Measurements from ENCODE around the gene ZNF578. TPM values are rescaled to one million over a fixed set of nuclear protein-coding genes. Genes with fewer than 3 reads are reported as not detected.
"Not testable (repeated sequence)": the region's sequence is repeated elsewhere in the genome, so short reads cannot be mapped to it uniquely, and the experiment has no call there.

The ZNF578 gene
- polyA plus RNA-seq (2014; cell fraction: cytosol; rRNA removed): 1.4 TPM in 2 replicates
- 7.3 and 11.3 TPM in 2 replicates for polyA plus RNA-seq (2014; cell fraction: nucleus; rRNA removed)

GRCh38 chr19:52453324-52454094 lies at the start of gene ZNF578:
Gene ZNF578 (plus strand): TSS chr19:52453553. CDS start chr19:52501846, 48,293 bp downstream.
- DNase-seq (ENCODE audit: low spot score): peak; percentile 88

- no peak for DNase-seq (ENCODE audit: low spot score)
Observed at GRCh38 chr19:52410276-52410675, 43.1 kb upstream of the ZNF578 start.

GRCh38 chr19:52415711-52416110 lies 37.6 kb upstream of the ZNF578 start:
- no peak for DNase-seq (ENCODE audit: low spot score)

GRCh38 chr19:52428937-52429336 lies 24.4 kb upstream of the ZNF578 start, which contains the start of gene ZNF534:
Gene ZNF534 (plus strand): TSS chr19:52429148. CDS start chr19:52431475, 2,327 bp downstream.
- no peak for DNase-seq (ENCODE audit: low spot score)

GRCh38 chr19:52442179-52442578 lies 11.2 kb upstream of the ZNF578 start:
- DNase-seq (ENCODE audit: low spot score): no peak

GRCh38 chr19:52444506-52444905 lies 8.8 kb upstream of the ZNF578 start:
- DNase-seq (ENCODE audit: low spot score): no peak

- no peak for DNase-seq (ENCODE audit: low spot score)
Observed at GRCh38 chr19:52451241-52451640, 2.1 kb upstream of the ZNF578 start.

- DNase-seq (ENCODE audit: low spot score): no peak
Observed at GRCh38 chr19:52464798-52465470, 11.6 kb downstream of the ZNF578 start.

GRCh38 chr19:52473655-52474350 lies 20.4 kb downstream of the ZNF578 start:
- DNase-seq (ENCODE audit: low spot score): no peak

- no peak for DNase-seq (ENCODE audit: low spot score)
Observed at GRCh38 chr19:52474351-52475127, 21.2 kb downstream of the ZNF578 start.

GRCh38 chr19:52484111-52484743 lies 30.9 kb downstream of the ZNF578 start:
- DNase-seq (ENCODE audit: low spot score): not testable (repeated sequence)

GRCh38 chr19:52485064-52485463 lies 31.7 kb downstream of the ZNF578 start:
- DNase-seq (ENCODE audit: low spot score): not testable (repeated sequence)

- not testable (repeated sequence) for DNase-seq (ENCODE audit: low spot score)
Observed at GRCh38 chr19:52485561-52486240, 32.3 kb downstream of the ZNF578 start.

GRCh38 chr19:52492201-52492993 lies 39.0 kb downstream of the ZNF578 start:
- DNase-seq (ENCODE audit: low spot score): no peak

GRCh38 chr19:52492994-52493470 lies 39.7 kb downstream of the ZNF578 start:
- DNase-seq (ENCODE audit: low spot score): no peak

- DNase-seq (ENCODE audit: low spot score): no peak
Observed at GRCh38 chr19:52494518-52494917, 41.2 kb downstream of the ZNF578 start.

- DNase-seq (ENCODE audit: low spot score): no peak
Observed at GRCh38 chr19:52498571-52498970, 45.2 kb downstream of the ZNF578 start.

GRCh38 chr19:52500474-52500873 lies 47.1 kb downstream of the ZNF578 start:
- not testable (repeated sequence) for DNase-seq (ENCODE audit: low spot score)

GRCh38 chr19:52500991-52501390 lies 47.6 kb downstream of the ZNF578 start:
- DNase-seq (ENCODE audit: low spot score): not testable (repeated sequence)
